ENCODE results near the gene PRX. TPM values are rescaled to one million over a fixed set of nuclear protein-coding genes. Genes with fewer than 3 reads are reported as not detected.

The PRX gene
- total and polyA plus RNA-seq, 2 of the 4 experiments (the other 2 are of a cell fraction), result 0.90 to 1.7 TPM

- Histone ChIP-seq H3K23ac (ENCODE audit: low read depth, low read length) (no peak overlapping the region), H2BK20ac (ENCODE audit: low read depth, low read length) (no peak overlapping the region), H3K4me1 (ENCODE audit: control insufficient read depth, insufficient read depth, low read length) (no peaks in the 10 kb centered on the region), H3K9ac (ENCODE audit: low read depth, low read length) (no peak overlapping the region), H2AFZ (replicated peaks; ENCODE audit: low read length, poor library complexity) (no peak overlapping the region), H2BK5ac (ENCODE audit: low read depth, low read length, poor library complexity, severe bottlenecking) (no peak overlapping the region), H3K14ac (replicated peaks; ENCODE audit: low read depth, low read length) (no peak overlapping the region), H4K20me1 (ENCODE audit: insufficient read depth, low read length) (no peaks in the 10 kb centered on the region), H4K91ac (ENCODE audit: insufficient read depth, low read depth, low read length) (no peak overlapping the region), H3K27me3 (ENCODE audit: control insufficient read depth, insufficient read depth, low read length) (no peaks in the 10 kb centered on the region), H2AK5ac (ENCODE audit: low read depth, low read length) (no peak overlapping the region), H3K79me1 (ENCODE audit: low read depth in 1 of 2, low read length in 2 of 2) (0 out of 4 replicates have a peak, but pooled peaks cover 0 to 3% of the 10 kb centered on the region in 2 experiments), H4K5ac (ENCODE audit: low read depth, low read length) (no peak overlapping the region), H2AK9ac (replicated peaks; ENCODE audit: low read depth, low read length, poor library complexity) (no peak overlapping the region), H3K4me2 (ENCODE audit: low read depth, low read length) (no peak overlapping the region), H3K36me3 (ENCODE audit: control insufficient read depth, insufficient read depth, low read length) (no peaks in the 10 kb centered on the region), H2BK120ac (ENCODE audit: low read depth, low read length) (no peak overlapping the region), H2BK15ac (ENCODE audit: low read depth, low read length) (no peak overlapping the region), H3K27ac (ENCODE audit: insufficient read depth, low read length) (no peak overlapping the region), H3K18ac (ENCODE audit: low read depth, low read length) (no peak overlapping the region), H3K4me3 (ENCODE audit: insufficient read depth, low read depth, low read length) (no peak overlapping the region), H3K9me3 (ENCODE audit: control insufficient read depth, insufficient read depth, low read length) (no peaks in the 10 kb centered on the region), H4K8ac (ENCODE audit: low read depth in 2 of 2, low read length in 2 of 2) (no peak overlapping the region), H3K56ac (ENCODE audit: extremely low read depth, insufficient read depth, low read length) (no peak overlapping the region), H3K9me1 (ENCODE audit: insufficient read depth, low read length) (no peaks in the 10 kb centered on the region), H3K4ac (ENCODE audit: low read depth, low read length) (no peak overlapping the region)
- ChIA-PET POLR2A (ENCODE audit: unreplicated experiment) (interaction anchor here (0.6 kb wide), 1 partner anchor 961 kb away, joined by 3 read pairs; the partner anchor contains the start of gene RPS16), CTCF (no interaction called here)
- intact Hi-C loops (cut with micrococcal nuclease) (no loop called here), in situ Hi-C loops (cut with MboI; ENCODE audit: low sequenced_read_pairs) (no loop called here), dilution Hi-C loops (cut with HindIII; ENCODE audit: low sequenced_read_pairs, unreplicated experiment) (no loop called here)
- BruUV-seq (replicated peaks), result no TSS peak
- 85% methylated on average over 5 of the region's 20 CpGs; no CpG with 5 or more reads in 1 of the 2 experiments for WGBS, 2 experiments (ENCODE audit: extremely low coverage in 2 of 2, insufficient read length in 1 of 2)
- TF ChIP-seq MAZ (IDR thresholded peaks at IDR 0.05; ENCODE audit: borderline replicate concordance, low read depth, low read length), result no peak
- no peak for TF ChIP-seq RAD21 (IDR thresholded peaks at IDR 0.05; ENCODE audit: low read length)
- TF ChIP-seq CTCF (conservative IDR thresholded peaks at IDR 0.05; ENCODE audit: low read depth, low read length), result no peak
- TF ChIP-seq USF2 (IDR thresholded peaks at IDR 0.05; ENCODE audit: low read depth, low read length), result no peak
- no peak for TF ChIP-seq CHD1 (IDR thresholded peaks at IDR 0.05; ENCODE audit: low read depth, low read length)
- no peak for TF ChIP-seq SMC3 (IDR thresholded peaks at IDR 0.05; ENCODE audit: low read depth, low read length)
- no peak for TF ChIP-seq RCOR1 (IDR thresholded peaks at IDR 0.05; ENCODE audit: insufficient replicate concordance, low read length)
- no peak for TF ChIP-seq RFX5 (IDR thresholded peaks at IDR 0.05; ENCODE audit: low read depth, low read length)
- no peak for TF ChIP-seq FOS (IDR thresholded peaks at IDR 0.05; ENCODE audit: low read depth, low read length)
- TF ChIP-seq POLR2A (IDR thresholded peaks at IDR 0.05; ENCODE audit: low read depth, low read length), result no peak
- no peak for TF ChIP-seq MXI1 (IDR thresholded peaks at IDR 0.05; ENCODE audit: borderline replicate concordance, low read depth, low read length)
- no peak for TF ChIP-seq MAFK (IDR thresholded peaks at IDR 0.05; ENCODE audit: low read depth, low read length)
- no peak for TF ChIP-seq CEBPB (IDR thresholded peaks at IDR 0.05; ENCODE audit: low read depth, low read length)
- TF ChIP-seq ELK1 (IDR thresholded peaks at IDR 0.05; ENCODE audit: borderline replicate concordance, low read depth, low read length), result no peak
- no peak for TF ChIP-seq NFE2L2 (IDR thresholded peaks at IDR 0.05; ENCODE audit: low read depth, low read length)
- no peak for TF ChIP-seq BHLHE40 (IDR thresholded peaks at IDR 0.05; ENCODE audit: low read depth, low read length)
- no peak for DNase-seq
- ATAC-seq (ENCODE audit: low read depth), result no peak
Observed at GRCh38 chr19:40396886-40397567, 16.2 kb downstream of the PRX start.
